H9 (cell line): ENCODE data around the gene CYGB. TPM values are rescaled to one million over a fixed set of nuclear protein-coding genes. Genes with fewer than 3 reads are reported as not detected.

ENCODE experiments used
- DNase-seq: peaks from one replicate; pipeline ENCODE4 v3.0.0-alpha.2; 2017
- H2AFZ ChIP-seq: one replicate; pipeline ENCODE4 v1.6.1; 2013; ENCODE audit warnings: mild to moderate bottlenecking, low read length, control low read depth, moderate library complexity
- H2AK5ac ChIP-seq: 2 replicates; pipeline ENCODE4 v1.6.1; 2013; ENCODE audit warnings: low read length, control low read depth, mixed read lengths; ENCODE audit not compliant: insufficient read length
- H2BK120ac ChIP-seq: one replicate; pipeline ENCODE4 v1.6.1; 2013; ENCODE audit warnings: low read depth, mild to moderate bottlenecking, low read length, control low read depth, inconsistent platforms; ENCODE audit not compliant: poor library complexity, severe bottlenecking
- H2BK12ac ChIP-seq: 2 replicates; pipeline ENCODE4 v1.6.1; 2013; ENCODE audit warnings: low read length, control low read depth, mixed read lengths, low read depth; ENCODE audit not compliant: insufficient read length
- H2BK15ac ChIP-seq: 2 replicates; pipeline ENCODE4 v1.6.1; 2013; ENCODE audit warnings: low read depth, low read length, control low read depth
- H2BK20ac ChIP-seq: one replicate; pipeline ENCODE4 v1.6.1; 2013; ENCODE audit warnings: low read depth, mild to moderate bottlenecking, low read length, control low read depth, inconsistent platforms; ENCODE audit not compliant: poor library complexity, severe bottlenecking
- H2BK5ac ChIP-seq: 2 replicates; pipeline ENCODE4 v1.6.1; 2013; ENCODE audit warnings: low read length, control low read depth, mixed read lengths; ENCODE audit not compliant: insufficient read length
- H3K14ac ChIP-seq: 2 replicates; pipeline ENCODE4 v1.6.1; 2013; ENCODE audit warnings: low read length, control low read depth; ENCODE audit not compliant: insufficient read depth
- H3K18ac ChIP-seq: 2 replicates; pipeline ENCODE4 v1.6.1; 2013; ENCODE audit warnings: low read depth, mild to moderate bottlenecking, mixed read lengths, low read length, control low read depth; ENCODE audit not compliant: insufficient read length
- H3K23ac ChIP-seq: 2 replicates; pipeline ENCODE4 v1.6.1; 2013; ENCODE audit warnings: low read length, control low read depth, mixed read lengths, low read depth; ENCODE audit not compliant: insufficient read length
- H3K23me2 ChIP-seq: 2 replicates; pipeline ENCODE4 v1.6.1; 2013; ENCODE audit warnings: low read depth, mild to moderate bottlenecking, mixed read lengths, low read length, control low read depth; ENCODE audit not compliant: insufficient read length, poor library complexity, severe bottlenecking
- H3K27ac ChIP-seq: 2 replicates; pipeline ENCODE4 v1.5.1; 2013; ENCODE audit warnings: low read length, control low read depth, mixed read lengths, low read depth; ENCODE audit not compliant: insufficient read length
- H3K27me3 ChIP-seq: 2 replicates; pipeline ENCODE4 v1.6.1; 2013; ENCODE audit warnings: low read length, control low read depth, inconsistent platforms; ENCODE audit not compliant: insufficient read depth
- H3K4ac ChIP-seq: 2 replicates; pipeline ENCODE4 v1.6.1; 2013; ENCODE audit warnings: low read depth, mild to moderate bottlenecking, control low read depth, inconsistent platforms, low read length, moderate library complexity
- H3K4me1 ChIP-seq: 2 replicates; pipeline ENCODE4 v1.6.1; 2013; ENCODE audit warnings: low read length, control low read depth, inconsistent platforms; ENCODE audit not compliant: insufficient read depth
- H3K4me2 ChIP-seq: 2 replicates; pipeline ENCODE4 v1.6.1; 2013; ENCODE audit warnings: low read length, control low read depth, mixed read lengths; ENCODE audit not compliant: insufficient read length, insufficient read depth
- H3K56ac ChIP-seq: 2 replicates; pipeline ENCODE4 v1.6.1; 2013; ENCODE audit warnings: low read depth, mild to moderate bottlenecking, mixed read lengths, low read length, control low read depth; ENCODE audit not compliant: insufficient read length
- H3K79me1 ChIP-seq: 2 replicates; pipeline ENCODE4 v1.6.1; 2013; ENCODE audit warnings: low read depth, mild to moderate bottlenecking, moderate library complexity, low read length, control low read depth, inconsistent platforms; ENCODE audit not compliant: insufficient read depth, poor library complexity, severe bottlenecking
- H3K79me2 ChIP-seq: 2 replicates; pipeline ENCODE4 v1.6.1; 2013; ENCODE audit warnings: low read length, control low read depth, inconsistent platforms; ENCODE audit not compliant: insufficient read depth
- H3K9ac ChIP-seq: 2 replicates; pipeline ENCODE4 v1.6.1; 2013; ENCODE audit warnings: low read length, control low read depth, mixed read lengths; ENCODE audit not compliant: insufficient read length; ENCODE audit errors: extremely low read depth
- H3K9me3 ChIP-seq: one replicate; pipeline ENCODE4 v1.6.1; 2013; ENCODE audit warnings: low read depth, low read length, inconsistent platforms; ENCODE audit not compliant: control insufficient read depth
- H3T11ph ChIP-seq: one replicate; pipeline ENCODE4 v1.6.1; 2013; ENCODE audit warnings: mild to moderate bottlenecking, low read length, control low read depth, inconsistent platforms
- H4K20me1 ChIP-seq: one replicate; pipeline ENCODE4 v1.6.1; 2013; ENCODE audit not compliant: control insufficient read depth, insufficient read length, insufficient read depth
- H4K5ac ChIP-seq: 2 replicates; pipeline ENCODE4 v1.6.1; 2013; ENCODE audit warnings: low read depth, mild to moderate bottlenecking, mixed read lengths, low read length, control low read depth; ENCODE audit not compliant: insufficient read length
- H4K8ac ChIP-seq: replicated peaks from 2 replicates; pipeline ENCODE4 v1.6.1; 2013; ENCODE audit warnings: low read length, control low read depth, mixed read lengths, low read depth; ENCODE audit not compliant: insufficient read length
- H4K91ac ChIP-seq: 2 replicates; pipeline ENCODE4 v1.6.1; 2013; ENCODE audit warnings: low read depth, mild to moderate bottlenecking, moderate library complexity, mixed read lengths, low read length, control low read depth; ENCODE audit not compliant: insufficient read length
- H3K27ac Mint-ChIP-seq, 3 experiments: 2 replicates in 2 of 3; 3 replicates in 1 of 3; pipeline ENCODE4 v1.8.0; 2020 to 2021; ENCODE audit warnings: mixed read lengths in 3 of 3, mild to moderate bottlenecking in 1 of 3, moderate library complexity in 1 of 3
- H3K27me3 Mint-ChIP-seq: 2 replicates; pipeline ENCODE4 v1.8.0; 2021; ENCODE audit warnings: low read depth, mild to moderate bottlenecking, moderate library complexity, mixed read lengths
- H3K36me3 Mint-ChIP-seq, 3 experiments: 2 replicates in 2 of 3; 3 replicates in 1 of 3; pipeline ENCODE4 v1.8.0; 2020 to 2021; ENCODE audit warnings: low read depth in 3 of 3, mixed read lengths in 3 of 3; ENCODE audit not compliant: insufficient read depth in 1 of 3
- H3K4me1 Mint-ChIP-seq, 2 experiments: 2 replicates each; pipeline ENCODE4 v1.8.0; 2020; ENCODE audit warnings: mixed read lengths in 2 of 2
- H3K4me3 Mint-ChIP-seq, 2 experiments: 2 replicates in 1 of 2; 3 replicates in 1 of 2; pipeline ENCODE4 v1.8.0; 2020 to 2021; ENCODE audit warnings: mild to moderate bottlenecking in 2 of 2, mixed read lengths in 2 of 2, moderate library complexity in 1 of 2
- H3K9me3 Mint-ChIP-seq, 2 experiments: 2 replicates in 1 of 2; 3 replicates in 1 of 2; pipeline ENCODE4 v1.8.0; 2020; ENCODE audit warnings: mild to moderate bottlenecking in 2 of 2, mixed read lengths in 2 of 2, moderate library complexity in 1 of 2
- CTCF ChIP-seq: fragments of 200-600 bp; sonication (generic); conservative IDR thresholded peaks from 3 replicates; pipeline ENCODE4 v1.8.0; 2021; ENCODE audit warnings: antibody characterized with exemption, mild to moderate bottlenecking
- WGBS: extraction: QIAGEN DNeasy Blood & Tissue Kit; methylation state at CpG from one replicate; pipeline ENCODE4 v1.1.7; 2013; ENCODE audit warnings: missing lambda C conversion rate, low lambda C conversion rate, mixed read lengths; ENCODE audit not compliant: insufficient read length; ENCODE audit errors: extremely low coverage; 5-methylcytosine and 5-hydroxymethylcytosine counted together
- total RNA-seq: library from RNA; stranded (reverse); gene quantifications from 2 replicates; pipeline ENCODE4 v1.2.1, GENCODE V29; 2021

Gene CYGB
- total RNA-seq, 1 experiment from 2014 or later: 2.4 TPM

GRCh38 chr17:76504117-76504516 lies 33.4 kb downstream of the CYGB start:
- no CpG with 5 or more reads among the region's 7 CpGs for WGBS
- H3T11ph ChIP-seq: no peak overlapping the region
- no peak overlapping the region for H3K27ac ChIP-seq
- no peak overlapping the region for H3K4me2 ChIP-seq
- H2BK15ac ChIP-seq: no peak overlapping the region
- Mint-ChIP-seq H3K9me3 (no peaks in the 10 kb centered on the region; a peak in 2 of 5 replicates), H3K36me3 (no peaks in the 10 kb centered on the region), H3K4me1 (peaks cover 29 to 45% of the 10 kb centered on the region in 2 experiments), H3K27ac (peak overlapping the region; percentile 42 to 69 (median 52); a peak in 4 of 7 replicates), H3K27me3 (peaks cover 30% of the 10 kb centered on the region), H3K4me3 (no peak overlapping the region)
- H2BK12ac ChIP-seq: no peak overlapping the region
- H3K14ac ChIP-seq: no peak overlapping the region
- H3K9ac ChIP-seq: no peak overlapping the region
- H3K23ac ChIP-seq: no peak overlapping the region
- no peaks in the 10 kb centered on the region for H4K20me1 ChIP-seq
- no peak overlapping the region for H2BK120ac ChIP-seq
- no peak overlapping the region for H3K4ac ChIP-seq
- no peak overlapping the region for H2BK5ac ChIP-seq
- H4K5ac ChIP-seq: no peak overlapping the region
- peaks cover 9% of the 10 kb centered on the region for H3K23me2 ChIP-seq
- no peak overlapping the region for H2AFZ ChIP-seq
- H3K4me1 ChIP-seq: peaks cover 3% of the 10 kb centered on the region; the same call in 1 of the 2 replicates
- no peaks in the 10 kb centered on the region for H3K79me2 ChIP-seq
- H4K8ac ChIP-seq: no peak overlapping the region
- no peak overlapping the region for H3K18ac ChIP-seq
- no peak overlapping the region for H2AK5ac ChIP-seq
- H3K56ac ChIP-seq: no peak overlapping the region
- TF ChIP-seq CTCF: peak; percentile 33; the same call in 1 of the 3 replicates
- H3K9me3 ChIP-seq: no peaks in the 10 kb centered on the region
- no peak overlapping the region for H4K91ac ChIP-seq
- H2BK20ac ChIP-seq: no peak overlapping the region
- H3K27me3 ChIP-seq: no peaks in the 10 kb centered on the region
- no peaks in the 10 kb centered on the region for H3K79me1 ChIP-seq
- DNase-seq: peak; percentile 67
